Measurements from ENCODE around the gene DTNBP1.

DTNBP1 gene

DNA sequence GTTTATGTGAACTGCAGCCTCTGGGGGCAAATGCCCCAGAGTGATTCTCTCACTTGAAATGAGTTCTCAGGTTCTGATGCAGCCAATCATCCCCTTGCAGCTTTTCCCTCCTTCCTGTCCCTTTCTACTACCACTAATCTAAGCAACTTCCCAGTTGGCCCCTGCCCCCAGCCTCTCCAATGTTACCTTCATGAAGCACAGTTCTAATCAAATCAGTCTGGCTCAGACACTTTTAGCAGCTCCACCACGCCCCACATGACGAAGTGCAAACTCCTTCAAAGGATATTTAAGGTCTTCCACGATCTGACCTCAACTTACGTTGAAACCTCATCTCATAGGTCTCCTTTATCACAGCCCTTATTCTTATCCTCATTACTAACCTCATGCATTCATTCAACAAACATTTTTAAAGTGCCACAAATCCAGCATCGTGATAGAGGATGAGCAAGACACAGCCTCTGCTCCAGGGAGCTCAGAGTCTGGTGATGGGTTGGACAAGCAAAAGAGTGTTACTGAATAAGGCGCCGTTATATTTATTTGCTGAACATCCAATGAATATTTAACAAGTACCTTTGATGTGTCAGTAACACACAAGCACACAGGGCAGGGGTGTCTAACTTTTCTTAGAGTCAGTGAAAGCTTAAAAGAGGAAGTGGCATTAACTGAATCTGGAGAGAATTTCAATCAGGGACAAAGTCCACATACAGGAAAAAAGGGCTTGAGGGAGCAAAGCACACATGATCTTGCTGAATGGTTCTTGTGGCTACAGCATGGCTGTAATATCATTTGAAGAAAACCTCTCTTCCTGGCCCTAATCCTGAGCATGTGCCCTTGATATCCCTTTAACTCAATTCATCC, 20.4 kb upstream of the DTNBP1 start:
- no peaks in the 10 kb centered on the region for H3K9me3 ChIP-seq
- no peak for DNase-seq
- H3K27me3 ChIP-seq = no peaks in the 10 kb centered on the region
- no peaks in the 10 kb centered on the region for H3K4me1 ChIP-seq
- TF ChIP-seq, protein P1, sequence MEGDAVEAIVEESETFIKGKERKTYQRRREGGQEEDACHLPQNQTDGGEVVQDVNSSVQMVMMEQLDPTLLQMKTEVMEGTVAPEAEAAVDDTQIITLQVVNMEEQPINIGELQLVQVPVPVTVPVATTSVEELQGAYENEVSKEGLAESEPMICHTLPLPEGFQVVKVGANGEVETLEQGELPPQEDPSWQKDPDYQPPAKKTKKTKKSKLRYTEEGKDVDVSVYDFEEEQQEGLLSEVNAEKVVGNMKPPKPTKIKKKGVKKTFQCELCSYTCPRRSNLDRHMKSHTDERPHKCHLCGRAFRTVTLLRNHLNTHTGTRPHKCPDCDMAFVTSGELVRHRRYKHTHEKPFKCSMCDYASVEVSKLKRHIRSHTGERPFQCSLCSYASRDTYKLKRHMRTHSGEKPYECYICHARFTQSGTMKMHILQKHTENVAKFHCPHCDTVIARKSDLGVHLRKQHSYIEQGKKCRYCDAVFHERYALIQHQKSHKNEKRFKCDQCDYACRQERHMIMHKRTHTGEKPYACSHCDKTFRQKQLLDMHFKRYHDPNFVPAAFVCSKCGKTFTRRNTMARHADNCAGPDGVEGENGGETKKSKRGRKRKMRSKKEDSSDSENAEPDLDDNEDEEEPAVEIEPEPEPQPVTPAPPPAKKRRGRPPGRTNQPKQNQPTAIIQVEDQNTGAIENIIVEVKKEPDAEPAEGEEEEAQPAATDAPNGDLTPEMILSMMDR (IDR thresholded peaks at IDR 0.05; ENCODE audit: low read depth, low read length) = no peak
- no peaks in the 10 kb centered on the region for H3K36me3 ChIP-seq
- H3K4me3 ChIP-seq (ENCODE audit: low read depth, low read length) = no peak overlapping the region

DNA sequence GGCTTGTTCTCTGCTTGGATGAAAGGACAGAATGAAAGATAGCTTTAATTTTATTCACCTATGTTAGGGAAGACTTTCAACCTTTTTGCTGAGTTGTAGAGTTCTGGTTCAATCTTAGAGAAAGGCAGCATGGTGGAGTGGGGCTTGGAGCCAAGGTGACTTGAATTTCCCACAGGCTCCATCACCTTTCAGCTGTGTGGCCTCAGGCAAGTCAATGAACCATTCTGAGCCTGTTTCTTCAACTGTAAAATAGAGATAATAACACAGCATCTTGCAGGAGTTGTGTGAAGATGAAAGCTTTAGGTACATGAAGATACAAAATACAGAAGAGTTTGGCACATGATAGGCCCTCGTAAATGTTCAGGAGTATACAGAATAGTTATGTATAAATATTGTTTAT, 19.1 kb upstream of the DTNBP1 start:
- Histone ChIP-seq H3K4me1 (no peaks in the 10 kb centered on the region), H3K4me3 (ENCODE audit: low read depth, low read length) (no peak overlapping the region), H3K36me3 (no peaks in the 10 kb centered on the region), H3K27me3 (no peaks in the 10 kb centered on the region), H3K9me3 (no peaks in the 10 kb centered on the region)
- DNase-seq = no peak
- TF ChIP-seq, protein P1 (IDR thresholded peaks at IDR 0.05; ENCODE audit: low read depth, low read length) = no peak

DNA sequence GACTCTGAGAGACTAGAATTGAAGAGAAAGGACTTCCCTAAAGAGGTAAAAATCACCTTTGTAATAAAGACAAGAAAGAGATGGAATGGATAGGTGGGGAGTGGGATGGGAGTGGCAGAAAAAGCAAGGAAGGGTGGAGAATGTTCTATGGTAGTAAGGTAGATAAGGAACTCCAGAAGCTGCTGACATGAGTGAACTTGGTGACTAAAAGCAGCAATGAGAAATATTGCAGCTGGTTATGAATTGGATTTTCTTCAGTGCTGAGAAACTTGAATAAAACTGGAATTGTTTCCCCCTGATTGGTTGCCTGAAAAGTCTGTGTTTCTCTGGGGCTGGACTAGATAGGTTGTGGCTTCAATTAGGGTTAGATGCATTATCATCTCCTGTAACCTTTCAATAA, 15.7 kb upstream of the DTNBP1 start:
- no peaks in the 10 kb centered on the region for H3K36me3 ChIP-seq
- TF ChIP-seq, protein P1 (IDR thresholded peaks at IDR 0.05; ENCODE audit: low read depth, low read length) = no peak
- no peaks in the 10 kb centered on the region for H3K9me3 ChIP-seq
- no peaks in the 10 kb centered on the region for H3K27me3 ChIP-seq
- H3K4me1 ChIP-seq = no peaks in the 10 kb centered on the region
- DNase-seq = no peak
- no peak overlapping the region for H3K4me3 ChIP-seq (ENCODE audit: low read depth, low read length)

DNA sequence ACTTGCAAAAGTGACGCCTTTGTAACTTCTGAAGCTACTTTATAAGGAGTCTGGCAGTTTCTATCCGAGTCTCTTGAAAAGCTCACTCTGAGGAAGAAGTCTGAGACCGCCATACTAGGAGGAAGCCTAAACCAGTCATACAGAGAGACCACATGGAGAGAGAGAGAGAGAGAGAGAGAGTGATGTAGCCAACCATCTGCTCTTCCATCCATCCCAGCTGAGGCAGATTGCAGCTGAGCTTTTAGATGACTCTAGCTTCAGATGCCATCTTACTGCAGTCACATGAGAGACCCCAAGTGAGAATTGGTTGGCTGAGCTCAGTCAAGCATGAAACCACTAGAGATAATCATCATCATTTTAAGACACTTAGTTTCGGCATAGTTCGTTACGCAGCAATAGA, 15.0 kb upstream of the DTNBP1 start:
- no peaks in the 10 kb centered on the region for H3K9me3 ChIP-seq
- no peak overlapping the region for H3K4me3 ChIP-seq (ENCODE audit: low read depth, low read length)
- H3K27me3 ChIP-seq = no peaks in the 10 kb centered on the region
- no peaks in the 10 kb centered on the region for H3K36me3 ChIP-seq
- TF ChIP-seq, protein P1 (IDR thresholded peaks at IDR 0.05; ENCODE audit: low read depth, low read length) = no peak
- H3K4me1 ChIP-seq = no peaks in the 10 kb centered on the region
- peak; percentile 11 for DNase-seq

DNA sequence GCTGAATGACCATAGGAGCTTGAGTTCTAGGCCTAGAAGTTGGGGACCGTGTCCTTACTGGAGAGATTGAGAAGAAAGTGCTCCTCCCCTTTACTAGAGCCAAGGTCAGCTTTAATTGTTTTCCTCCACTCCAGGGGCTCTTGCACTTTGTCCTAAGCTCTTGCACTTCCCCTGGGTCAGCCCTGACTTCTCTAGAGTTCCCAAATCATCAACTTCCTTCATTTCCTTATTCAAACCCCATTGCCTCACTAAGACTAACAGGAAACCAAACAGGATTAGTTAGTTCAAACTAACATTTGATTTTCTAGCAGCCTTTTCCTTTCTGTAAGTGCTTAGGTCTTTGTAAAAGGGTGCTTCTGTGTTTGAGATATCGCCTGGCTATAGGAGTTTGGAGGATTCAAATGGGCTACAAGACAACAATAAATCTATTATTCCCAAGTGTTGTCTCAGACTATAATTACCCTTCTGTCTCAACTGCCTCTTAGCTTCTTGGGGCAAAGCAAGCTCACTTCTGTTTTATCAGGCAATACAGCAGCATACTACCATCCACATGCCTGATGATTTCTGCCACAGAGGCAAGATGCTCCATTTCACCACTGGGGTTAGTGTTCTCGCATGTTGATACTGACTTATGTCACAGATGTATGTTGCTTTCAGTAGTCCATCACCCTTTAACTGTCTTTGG, 12.8 kb upstream of the DTNBP1 start:
- Histone ChIP-seq H3K36me3 (no peaks in the 10 kb centered on the region), H3K4me1 (no peaks in the 10 kb centered on the region), H3K9me3 (no peaks in the 10 kb centered on the region), H3K27me3 (no peaks in the 10 kb centered on the region; the same call in 1 of the 2 replicates), H3K4me3 (ENCODE audit: low read depth, low read length) (no peak overlapping the region)
- no peak for DNase-seq
- TF ChIP-seq, protein P1 (IDR thresholded peaks at IDR 0.05; ENCODE audit: low read depth, low read length) = no peak
